ENCODE results near the gene USO1. TPM values are rescaled to one million over a fixed set of nuclear protein-coding genes. Genes with fewer than 3 reads are reported as not detected.
A peak's percentile ranks its signal among the peaks of the same experiment; 100 is the strongest.

Gene USO1
- total RNA-seq, 4 donors from 2014 or later: 49.0 to 79.2 (median 69.8) TPM

DNA sequence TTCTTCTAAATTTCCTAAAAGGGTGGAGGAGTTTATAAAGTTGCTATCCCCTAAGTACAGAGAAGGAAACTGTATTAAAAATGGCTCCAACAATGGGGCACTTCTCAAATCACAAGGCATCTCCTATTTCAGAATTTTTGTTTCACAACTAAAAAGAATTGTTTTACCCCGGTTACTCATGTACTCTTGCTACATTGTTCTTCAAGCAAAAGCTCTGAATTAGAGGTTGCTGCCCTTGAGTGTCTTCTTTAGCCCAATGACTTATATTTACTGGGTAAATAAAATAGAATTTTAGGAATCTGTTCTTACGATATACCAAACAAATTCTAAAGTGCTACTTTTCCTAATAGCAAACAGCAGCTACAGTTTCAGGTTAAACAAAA, 110.4 kb downstream of the USO1 start:
- H3K4me3 ChIP-seq: no peak overlapping the region
- no peaks in the 10 kb centered on the region for H3K36me3 ChIP-seq
- no peak for TF ChIP-seq POLR2A (IDR thresholded peaks at IDR 0.05)
- TF ChIP-seq, protein P1, sequence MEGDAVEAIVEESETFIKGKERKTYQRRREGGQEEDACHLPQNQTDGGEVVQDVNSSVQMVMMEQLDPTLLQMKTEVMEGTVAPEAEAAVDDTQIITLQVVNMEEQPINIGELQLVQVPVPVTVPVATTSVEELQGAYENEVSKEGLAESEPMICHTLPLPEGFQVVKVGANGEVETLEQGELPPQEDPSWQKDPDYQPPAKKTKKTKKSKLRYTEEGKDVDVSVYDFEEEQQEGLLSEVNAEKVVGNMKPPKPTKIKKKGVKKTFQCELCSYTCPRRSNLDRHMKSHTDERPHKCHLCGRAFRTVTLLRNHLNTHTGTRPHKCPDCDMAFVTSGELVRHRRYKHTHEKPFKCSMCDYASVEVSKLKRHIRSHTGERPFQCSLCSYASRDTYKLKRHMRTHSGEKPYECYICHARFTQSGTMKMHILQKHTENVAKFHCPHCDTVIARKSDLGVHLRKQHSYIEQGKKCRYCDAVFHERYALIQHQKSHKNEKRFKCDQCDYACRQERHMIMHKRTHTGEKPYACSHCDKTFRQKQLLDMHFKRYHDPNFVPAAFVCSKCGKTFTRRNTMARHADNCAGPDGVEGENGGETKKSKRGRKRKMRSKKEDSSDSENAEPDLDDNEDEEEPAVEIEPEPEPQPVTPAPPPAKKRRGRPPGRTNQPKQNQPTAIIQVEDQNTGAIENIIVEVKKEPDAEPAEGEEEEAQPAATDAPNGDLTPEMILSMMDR (IDR thresholded peaks at IDR 0.05): no peak
- 73 to 86% methylated on average over 2 of the region's 2 CpGs for WGBS, 2 donors
- H3K4me1 ChIP-seq: no peaks in the 10 kb centered on the region
- H3K9me3 ChIP-seq: no peaks in the 10 kb centered on the region
- no peaks in the 10 kb centered on the region for H3K27me3 ChIP-seq
- intact Hi-C loops (cut with DNase I): no loop called here
- no peak for DNase-seq
- H3K27ac ChIP-seq: no peak overlapping the region

DNA sequence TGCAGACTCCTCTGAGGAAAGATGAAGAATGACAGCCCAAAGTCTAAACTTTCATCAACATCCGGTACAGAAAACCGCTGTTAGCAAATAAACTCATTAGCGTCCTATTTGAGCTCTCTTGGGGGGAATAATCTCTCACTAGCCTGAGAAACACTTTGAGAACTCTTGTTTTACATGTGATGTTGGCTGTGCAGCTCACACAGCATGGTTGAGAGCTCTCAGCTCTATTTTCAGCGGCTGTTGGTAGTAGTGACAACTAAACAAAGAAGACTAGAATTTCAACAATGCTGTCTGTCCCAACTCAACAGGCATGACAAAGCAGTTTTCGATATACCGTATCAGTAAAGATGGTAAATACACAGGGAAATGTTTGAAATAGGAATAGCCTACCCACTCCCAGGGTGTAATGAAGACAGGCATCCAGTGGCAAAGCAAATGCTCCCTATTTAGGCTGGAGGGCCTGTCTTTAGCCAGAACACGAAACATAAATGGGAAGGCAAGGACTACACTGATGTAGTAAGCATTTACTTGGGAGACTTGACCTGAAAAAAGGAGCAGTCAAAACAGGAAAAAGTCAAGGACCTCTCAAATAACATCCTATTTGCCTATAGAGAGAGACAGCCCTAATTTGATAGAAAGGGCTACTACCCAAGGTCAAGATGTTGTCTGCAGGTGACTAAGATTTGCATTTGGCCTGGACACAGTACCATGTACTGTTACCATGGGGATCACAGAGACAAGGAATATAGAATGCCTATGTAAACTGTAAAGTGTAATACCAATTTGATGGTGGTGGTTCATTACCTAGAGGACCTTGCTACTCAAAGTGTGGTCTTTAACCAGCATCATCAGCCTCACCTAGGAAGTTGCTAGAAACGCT, 117.5 kb downstream of the USO1 start:
- no peak for DNase-seq
- Histone ChIP-seq H3K4me3 (no peak overlapping the region), H3K27ac (no peak overlapping the region), H3K9me3 (no peaks in the 10 kb centered on the region), H3K27me3 (no peaks in the 10 kb centered on the region), H3K36me3 (no peaks in the 10 kb centered on the region), H3K4me1 (peaks cover 0 to 8% (median 5%) of the 10 kb centered on the region in 3 donors)
- TF ChIP-seq POLR2A (IDR thresholded peaks at IDR 0.05): no peak
- TF ChIP-seq, protein P1 (IDR thresholded peaks at IDR 0.05): no peak
- 73 to 78% methylated on average over 8 of the region's 8 CpGs for whole genome bisulfite sequencing, 2 donors
- intact Hi-C loops (cut with DNase I): no loop called here

DNA sequence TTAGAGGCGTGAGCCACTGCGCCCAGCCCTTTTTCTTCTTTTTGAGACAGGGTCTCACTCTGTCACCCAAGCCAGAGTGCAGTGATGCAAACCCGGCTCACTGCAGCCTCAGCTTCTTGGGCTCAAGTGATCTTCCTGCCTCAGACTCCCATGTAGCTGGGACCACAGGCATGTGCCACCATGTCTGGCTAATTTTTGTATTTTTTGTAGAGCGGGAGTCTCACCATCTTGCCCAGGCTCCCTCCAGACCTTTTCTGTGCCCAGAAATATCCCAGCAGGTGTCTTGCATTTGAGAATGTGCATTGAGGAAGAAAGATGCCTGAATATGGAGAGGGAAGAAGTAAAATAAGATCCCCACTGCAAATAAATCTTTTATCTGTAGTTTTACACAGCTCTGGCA, 119.2 kb downstream of the USO1 start:
- 92 to 93% methylated on average over 4 of the region's 4 CpGs for WGBS, 2 donors
- intact Hi-C loops (cut with DNase I): no loop called here
- no peak for TF ChIP-seq POLR2A (IDR thresholded peaks at IDR 0.05)
- TF ChIP-seq, protein P1 (IDR thresholded peaks at IDR 0.05): no peak

DNA sequence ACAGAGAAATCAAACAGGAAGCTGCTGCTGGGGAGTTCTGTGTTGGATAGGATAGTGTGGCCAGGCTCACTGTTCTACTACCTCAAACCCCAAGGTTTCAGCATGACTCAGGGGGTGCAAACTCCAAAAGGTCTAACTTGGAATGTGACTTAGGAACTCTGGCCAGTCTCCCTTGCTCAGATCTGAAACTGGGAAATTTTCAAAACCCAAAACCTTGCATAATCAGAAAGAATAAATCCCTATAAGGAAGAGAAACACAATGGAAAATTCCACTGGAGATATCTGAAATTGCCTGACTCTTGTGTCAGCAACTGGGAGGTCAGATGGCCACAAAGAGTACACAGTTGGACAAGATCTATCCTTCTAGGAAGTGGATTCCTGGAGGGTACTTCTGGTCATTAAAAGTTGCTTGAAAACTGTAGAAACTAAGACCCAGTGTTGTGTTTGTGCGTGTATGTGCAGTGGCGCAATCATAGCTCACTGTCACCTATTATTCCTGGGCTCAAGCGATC, 119.8 kb downstream of the USO1 start:
- Histone ChIP-seq H3K4me1 (peaks cover 0 to 16% (median 9%) of the 10 kb centered on the region in 3 donors), H3K4me3 (no peak overlapping the region), H3K9me3 (no peaks in the 10 kb centered on the region), H3K36me3 (no peaks in the 10 kb centered on the region), H3K27me3 (no peaks in the 10 kb centered on the region), H3K27ac (peak overlapping the region in 2 of 4 donors; percentile 13 to 44)
- no peak for TF ChIP-seq POLR2A (IDR thresholded peaks at IDR 0.05)
- TF ChIP-seq, protein P1 (IDR thresholded peaks at IDR 0.05): no peak
- DNase-seq: no peak
- intact Hi-C loops (cut with DNase I): no loop called here
- 85% methylated on average over 3 of the region's 3 CpGs for WGBS, 2 donors

More for the DNA sequence above, 119.2 kb downstream of the USO1 start:
- Histone ChIP-seq H3K4me1 (peaks cover 0 to 16% (median 8%) of the 10 kb centered on the region in 3 donors), H3K27ac (peak overlapping the region in 1 of 4 donors; percentile 13), H3K9me3 (no peaks in the 10 kb centered on the region), H3K36me3 (no peaks in the 10 kb centered on the region), H3K27me3 (no peaks in the 10 kb centered on the region), H3K4me3 (no peak overlapping the region)
- no peak for DNase-seq

DNA sequence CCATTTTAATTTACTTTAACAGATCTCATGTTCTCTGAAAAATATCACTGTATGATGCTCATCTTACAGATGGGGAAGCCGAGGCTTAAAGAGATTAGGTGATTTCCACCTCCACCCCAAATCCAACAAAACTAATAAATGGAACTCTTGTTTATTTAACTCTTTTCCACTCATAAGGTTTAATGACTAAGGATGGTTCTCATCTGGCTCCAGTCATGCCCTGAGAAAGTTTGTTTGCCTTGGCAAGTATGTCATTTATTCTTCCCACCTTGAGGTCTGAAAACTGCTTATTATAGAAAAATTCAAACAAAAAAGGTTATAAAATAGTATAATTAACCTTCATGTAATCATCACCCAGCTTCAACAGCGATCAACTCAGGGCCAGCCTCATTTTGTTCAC, 121.6 kb downstream of the USO1 start:
- Histone ChIP-seq H3K4me3 (no peak overlapping the region), H3K9me3 (no peaks in the 10 kb centered on the region), H3K4me1 (peaks cover 0 to 16% (median 9%) of the 10 kb centered on the region in 3 donors), H3K36me3 (no peaks in the 10 kb centered on the region), H3K27me3 (no peaks in the 10 kb centered on the region), H3K27ac (no peak overlapping the region)
- intact Hi-C loops (cut with DNase I): no loop called here
- no peak for DNase-seq
- no peak for TF ChIP-seq POLR2A (IDR thresholded peaks at IDR 0.05)
- TF ChIP-seq, protein P1 (IDR thresholded peaks at IDR 0.05): no peak
- WGBS, 2 donors: 53 to 59% methylated on average over 2 of the region's 2 CpGs
